Lower lobe of right lung (tissue), 2 donors: ENCODE measurements around the gene CACNA1B. TPM values are rescaled to one million over a fixed set of nuclear protein-coding genes. Genes with fewer than 3 reads are reported as not detected.
"Not testable (repeated sequence)": the region's sequence is repeated elsewhere in the genome, so short reads cannot be mapped to it uniquely, and the experiment has no call there.

ENCODE experiments used
- ATAC-seq, 2 donors: fragments of 200-7000 bp; cut with Tn5 transposase; one replicate each; pipeline ENCODE4 v1.9.1; 2020 to 2022; ENCODE audit warnings: mild to moderate bottlenecking in 2 of 2, moderate library complexity in 2 of 2
- DNase-seq: peaks from one replicate; pipeline ENCODE4 v3.0.0-alpha.2; 2020
- H3K27ac ChIP-seq: fragments of 200-600 bp; one replicate; pipeline ENCODE4 v1.8.0; 2022
- H3K27me3 ChIP-seq: fragments of 200-600 bp; one replicate; pipeline ENCODE4 v1.8.0; 2022; ENCODE audit warnings: low read depth
- H3K36me3 ChIP-seq: fragments of 200-600 bp; one replicate; pipeline ENCODE4 v1.8.0; 2022; ENCODE audit warnings: mild to moderate bottlenecking
- H3K4me1 ChIP-seq: fragments of 200-600 bp; one replicate; pipeline ENCODE4 v1.8.0; 2022
- H3K4me3 ChIP-seq: fragments of 200-600 bp; one replicate; pipeline ENCODE4 v1.8.0; 2022; ENCODE audit warnings: mild to moderate bottlenecking
- H3K9me3 ChIP-seq: fragments of 200-600 bp; one replicate; pipeline ENCODE4 v1.8.0; 2022
- intact Hi-C: fragments of 100-400 bp; cut with DNase I; formaldehyde crosslinking; loops from one replicate; pipeline ENCODE4 v1.11.0; 2022
- total RNA-seq: library from RNA; stranded (reverse); fragmentation: NEBNext Ultra II Directional; extraction: Animal tissue kit (Norgen Biotek cat#: 25700); gene quantifications from one replicate; pipeline ENCODE4 v1.2.1, GENCODE V29; 2021
- TF ChIP-seq, protein P1 (sequence below): fragments of 200-600 bp; IDR thresholded peaks from one replicate; pipeline ENCODE4 v1.8.0; 2022; ENCODE audit warnings: antibody characterized with exemption, mild to moderate bottlenecking
- donor health status: DM: no; HTN: yes; CAD: no; lungs with severe emphysema.

The CACNA1B gene
- total RNA-seq, 1 donor from 2014 or later = 0.06 TPM

- TF ChIP-seq, protein P1, sequence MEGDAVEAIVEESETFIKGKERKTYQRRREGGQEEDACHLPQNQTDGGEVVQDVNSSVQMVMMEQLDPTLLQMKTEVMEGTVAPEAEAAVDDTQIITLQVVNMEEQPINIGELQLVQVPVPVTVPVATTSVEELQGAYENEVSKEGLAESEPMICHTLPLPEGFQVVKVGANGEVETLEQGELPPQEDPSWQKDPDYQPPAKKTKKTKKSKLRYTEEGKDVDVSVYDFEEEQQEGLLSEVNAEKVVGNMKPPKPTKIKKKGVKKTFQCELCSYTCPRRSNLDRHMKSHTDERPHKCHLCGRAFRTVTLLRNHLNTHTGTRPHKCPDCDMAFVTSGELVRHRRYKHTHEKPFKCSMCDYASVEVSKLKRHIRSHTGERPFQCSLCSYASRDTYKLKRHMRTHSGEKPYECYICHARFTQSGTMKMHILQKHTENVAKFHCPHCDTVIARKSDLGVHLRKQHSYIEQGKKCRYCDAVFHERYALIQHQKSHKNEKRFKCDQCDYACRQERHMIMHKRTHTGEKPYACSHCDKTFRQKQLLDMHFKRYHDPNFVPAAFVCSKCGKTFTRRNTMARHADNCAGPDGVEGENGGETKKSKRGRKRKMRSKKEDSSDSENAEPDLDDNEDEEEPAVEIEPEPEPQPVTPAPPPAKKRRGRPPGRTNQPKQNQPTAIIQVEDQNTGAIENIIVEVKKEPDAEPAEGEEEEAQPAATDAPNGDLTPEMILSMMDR = no peak
- peak; percentile 30 for DNase-seq
- intact Hi-C loops = no loop called here
- Histone ChIP-seq H3K4me3 (no peak overlapping the region), H3K4me1 (no peaks in the 10 kb centered on the region), H3K36me3 (no peaks in the 10 kb centered on the region), H3K27ac (no peak overlapping the region), H3K27me3 (peaks cover 45% of the 10 kb centered on the region), H3K9me3 (no peaks in the 10 kb centered on the region)
- ATAC-seq = no peak
These were observed 3.5 kb downstream of the CACNA1B start for GRCh38 chr9:137880976-137881530.

- Histone ChIP-seq H3K4me1 (no peaks in the 10 kb centered on the region), H3K27ac (no peak overlapping the region), H3K36me3 (no peaks in the 10 kb centered on the region), H3K4me3 (no peak overlapping the region), H3K9me3 (no peaks in the 10 kb centered on the region), H3K27me3 (peaks cover 37% of the 10 kb centered on the region)
- DNase-seq = peak; percentile 12
- ATAC-seq = no peak
- TF ChIP-seq, protein P1 = no peak
- intact Hi-C loops = no loop called here
These were observed 4.3 kb downstream of the CACNA1B start for GRCh38 chr9:137881591-137882505.

- DNase-seq (peak; percentile 13), ATAC-seq (no peak)
- intact Hi-C loops = no loop called here
- no peaks in the 10 kb centered on the region for H3K36me3 ChIP-seq
- H3K4me1 ChIP-seq = no peaks in the 10 kb centered on the region
- no peak overlapping the region for H3K27ac ChIP-seq
- TF ChIP-seq, protein P1 = no peak
- peaks cover 32% of the 10 kb centered on the region for H3K27me3 ChIP-seq
- no peaks in the 10 kb centered on the region for H3K9me3 ChIP-seq
- H3K4me3 ChIP-seq = no peak overlapping the region
These were observed 4.9 kb downstream of the CACNA1B start for GRCh38 chr9:137882506-137882821.

DNA sequence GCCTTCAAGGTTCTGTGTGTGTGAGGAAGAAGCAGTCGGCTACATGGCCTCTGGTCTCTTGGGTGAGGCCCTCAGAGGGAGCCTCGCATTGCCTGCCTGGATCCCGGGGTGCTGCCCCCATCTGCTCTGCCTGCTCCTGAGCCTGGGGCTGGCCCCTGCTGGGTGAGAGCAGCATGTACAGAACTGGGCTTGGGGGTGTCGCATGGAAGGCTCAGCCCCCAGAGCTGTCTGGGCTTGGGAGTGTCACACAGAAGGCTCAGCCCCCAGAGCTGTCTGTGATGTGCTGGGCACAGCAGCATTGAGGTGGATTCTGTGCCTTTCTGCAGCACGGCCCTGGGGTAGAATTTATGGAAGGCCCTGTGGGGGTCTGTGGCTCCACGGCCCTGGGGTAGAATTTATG lies 6.4 kb downstream of the CACNA1B start:
- H3K9me3 ChIP-seq, intact Hi-C loops, H3K36me3 ChIP-seq, ATAC-seq, H3K27ac ChIP-seq, H3K4me3 ChIP-seq, DNase-seq, H3K4me1 ChIP-seq: not testable (repeated sequence)
- H3K27me3 ChIP-seq = peaks cover 22% of the 10 kb centered on the region

GRCh38 chr9:137884547-137884946 lies 7.0 kb downstream of the CACNA1B start:
- ATAC-seq (peak in 1 of 2 donors; percentile 33), DNase-seq (peak; percentile 44)
- H3K9me3 ChIP-seq, H3K27ac ChIP-seq, H3K36me3 ChIP-seq, intact Hi-C loops, H3K4me1 ChIP-seq, H3K4me3 ChIP-seq: not testable (repeated sequence)
- peaks cover 16% of the 10 kb centered on the region for H3K27me3 ChIP-seq

DNA sequence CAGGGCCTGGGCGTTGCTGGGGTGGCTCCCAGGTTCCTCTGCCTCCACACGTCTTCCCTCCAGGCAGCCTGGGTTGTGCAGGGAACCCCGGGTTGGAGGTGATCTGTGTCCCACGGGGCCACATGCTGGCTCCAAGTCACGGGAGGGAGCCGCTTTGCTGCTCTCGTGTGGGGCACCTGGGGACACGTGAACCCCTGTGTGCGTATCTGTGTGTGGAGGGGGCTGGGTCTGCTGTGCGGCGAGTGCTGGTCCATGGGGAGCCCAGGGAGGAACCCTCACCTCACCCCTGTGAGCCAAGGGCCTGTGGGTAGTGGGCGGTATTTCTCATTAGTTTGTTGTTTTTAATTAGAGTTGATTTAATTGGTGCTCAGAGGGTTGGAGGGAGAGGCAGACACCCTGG lies 7.5 kb downstream of the CACNA1B start:
- peak; percentile 20 for DNase-seq
- intact Hi-C loops, H3K4me3 ChIP-seq, H3K4me1 ChIP-seq, H3K27ac ChIP-seq, ATAC-seq, H3K9me3 ChIP-seq, H3K36me3 ChIP-seq: not testable (repeated sequence)
- peaks cover 11% of the 10 kb centered on the region for H3K27me3 ChIP-seq

DNA sequence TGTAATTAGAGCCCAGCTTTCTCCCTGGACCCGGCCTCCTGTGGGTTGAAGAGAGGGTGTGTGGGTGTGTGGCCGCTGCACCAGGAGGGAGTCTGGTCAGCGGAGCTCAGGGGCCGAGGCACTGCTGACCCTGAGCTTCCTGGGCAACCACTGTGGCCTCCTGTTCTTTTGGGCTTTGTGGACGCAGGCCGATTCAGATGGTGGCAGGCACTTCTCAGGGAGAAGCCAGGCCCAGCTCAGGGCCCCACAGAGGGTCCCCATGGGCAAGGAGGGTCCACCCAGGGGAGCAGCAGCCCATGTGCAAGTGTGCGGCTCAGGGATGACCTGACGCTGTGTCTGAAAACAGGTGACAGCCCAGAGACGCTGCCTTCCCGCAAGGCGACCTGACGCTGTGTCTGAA lies 11.0 kb downstream of the CACNA1B start:
- ATAC-seq, intact Hi-C loops, DNase-seq: not testable (repeated sequence)

GRCh38 chr9:137889966-137890365 lies 12.4 kb downstream of the CACNA1B start:
- H3K9me3 ChIP-seq, intact Hi-C loops, H3K4me1 ChIP-seq, ATAC-seq, H3K27ac ChIP-seq, H3K27me3 ChIP-seq, H3K4me3 ChIP-seq, H3K36me3 ChIP-seq, DNase-seq: not testable (repeated sequence)

More for the DNA sequence above, 11.0 kb downstream of the CACNA1B start:
- not testable (repeated sequence) for H3K4me3 ChIP-seq, H3K27ac ChIP-seq, H3K4me1 ChIP-seq, H3K9me3 ChIP-seq, H3K36me3 ChIP-seq, H3K27me3 ChIP-seq

GRCh38 chr9:137890768-137891587 lies 13.4 kb downstream of the CACNA1B start:
- H3K4me1 ChIP-seq, ATAC-seq, intact Hi-C loops: not testable (repeated sequence)

More at GRCh38 chr9:137890768-137891587, 13.4 kb downstream of the CACNA1B start:
- not testable (repeated sequence) for DNase-seq, H3K36me3 ChIP-seq, H3K9me3 ChIP-seq, H3K27ac ChIP-seq, H3K27me3 ChIP-seq, H3K4me3 ChIP-seq
